Stimulated activated CD8-positive, alpha-beta memory T cell treated with anti-CD3 and anti-CD28 coated beads, Interleukin-15, amount 100 ng/mL, for 1 hour (primary cell): ENCODE results near the gene MYL7.
"Not testable (repeated sequence)": the region's sequence is repeated elsewhere in the genome, so short reads cannot be mapped to it uniquely, and the experiment has no call there.

ENCODE experiments used
- DNase-seq: peaks from one replicate; pipeline ENCODE4 v3.0.0-alpha.2; 2020; ENCODE audit warnings: low read depth

The MYL7 gene

GRCh38 chr7:44171901-44172300 is 30.8 kb upstream of the MYL7 start:
- DNase-seq: not testable (repeated sequence)

- DNase-seq: no peak
These were observed 26.8 kb upstream of the MYL7 start for GRCh38 chr7:44167920-44168319.

GRCh38 chr7:44163591-44163990 is 22.5 kb upstream of the MYL7 start:
- DNase-seq: no peak

- no peak for DNase-seq
These were observed 21.8 kb upstream of the MYL7 start for GRCh38 chr7:44162785-44163395.

- no peak for DNase-seq
These were observed 21.0 kb upstream of the MYL7 start for GRCh38 chr7:44162179-44162578.

- DNase-seq: no peak
These were observed 20.2 kb upstream of the MYL7 start for GRCh38 chr7:44161371-44161770.

GRCh38 chr7:44159824-44160630 is 18.9 kb upstream of the MYL7 start:
- DNase-seq: no peak

- no peak for DNase-seq
These were observed 17.9 kb upstream of the MYL7 start for GRCh38 chr7:44158873-44159631.

- no peak for DNase-seq
These were observed 17.2 kb upstream of the MYL7 start for GRCh38 chr7:44158096-44158872.

GRCh38 chr7:44157116-44158080 is 16.3 kb upstream of the MYL7 start:
- no peak for DNase-seq

- DNase-seq: no peak
These were observed 15.4 kb upstream of the MYL7 start for GRCh38 chr7:44156453-44157010.

GRCh38 chr7:44155191-44156185 is 14.4 kb upstream of the MYL7 start:
- DNase-seq: no peak

GRCh38 chr7:44154703-44155102 is 13.6 kb upstream of the MYL7 start:
- no peak for DNase-seq

- DNase-seq: no peak
These were observed 12.8 kb upstream of the MYL7 start for GRCh38 chr7:44153948-44154335.

GRCh38 chr7:44152971-44153947 is 12.1 kb upstream of the MYL7 start:
- DNase-seq: no peak

- DNase-seq: no peak
These were observed 10.8 kb upstream of the MYL7 start for GRCh38 chr7:44151956-44152355.

- no peak for DNase-seq
These were observed 10.1 kb upstream of the MYL7 start for GRCh38 chr7:44150966-44151941.
